ENCODE data around the gene ABCA4. TPM values are rescaled to one million over a fixed set of nuclear protein-coding genes. Genes with fewer than 3 reads are reported as not detected.

ABCA4 gene
- total RNA-seq, 1 donor from 2014 or later, result 6.0 TPM

DNA sequence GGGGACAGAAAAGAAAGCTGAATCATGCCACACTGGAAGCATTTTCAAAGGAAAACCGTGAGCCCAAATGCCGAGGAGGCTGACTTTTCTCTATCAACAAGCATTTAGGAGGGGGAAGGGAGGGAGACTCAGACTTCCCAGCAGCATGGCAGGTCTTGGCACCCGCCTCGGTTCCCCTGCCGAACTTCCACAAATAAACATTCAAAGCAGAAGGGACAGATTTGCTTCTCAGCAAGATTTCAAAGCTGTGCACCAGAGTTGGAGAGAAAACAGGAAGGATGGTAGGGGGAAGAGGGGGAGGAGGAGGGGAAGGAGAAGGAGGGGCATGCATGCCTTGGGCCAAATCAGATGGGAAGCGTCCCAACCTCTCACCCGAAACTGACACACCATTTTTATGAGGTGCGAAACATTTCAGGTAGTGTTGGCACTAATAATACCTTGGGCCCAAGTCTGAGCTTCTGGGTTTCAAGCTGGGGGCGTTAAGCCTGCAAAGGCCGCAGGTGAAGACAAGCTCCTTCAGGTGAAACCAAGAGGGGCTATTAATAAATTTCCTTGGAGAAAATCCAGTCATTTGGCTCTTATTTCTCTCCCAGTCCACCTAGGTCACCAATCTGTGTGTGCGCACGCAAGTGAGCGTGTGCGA is 26.4 kb downstream of the ABCA4 start:
- peak overlapping the region; percentile 38 for H3K4me3 Mint-ChIP-seq (ENCODE audit: unreplicated experiment)
- no peaks in the 10 kb centered on the region for H3K9me3 Mint-ChIP-seq (ENCODE audit: unreplicated experiment)
- H3K4me1 Mint-ChIP-seq (ENCODE audit: unreplicated experiment), result peaks cover 84% of the 10 kb centered on the region
- H3K27me3 Mint-ChIP-seq (ENCODE audit: unreplicated experiment), result no peaks in the 10 kb centered on the region
- no peak for TF ChIP-seq CTCF (IDR thresholded peaks at IDR 0.05)
- no peaks in the 10 kb centered on the region for H3K36me3 Mint-ChIP-seq (ENCODE audit: unreplicated experiment)
- peak overlapping the region; percentile 97 for H3K27ac Mint-ChIP-seq (ENCODE audit: unreplicated experiment)
- DNase-seq (ENCODE audit: extremely low spot score, unreplicated experiment), result no peak

DNA sequence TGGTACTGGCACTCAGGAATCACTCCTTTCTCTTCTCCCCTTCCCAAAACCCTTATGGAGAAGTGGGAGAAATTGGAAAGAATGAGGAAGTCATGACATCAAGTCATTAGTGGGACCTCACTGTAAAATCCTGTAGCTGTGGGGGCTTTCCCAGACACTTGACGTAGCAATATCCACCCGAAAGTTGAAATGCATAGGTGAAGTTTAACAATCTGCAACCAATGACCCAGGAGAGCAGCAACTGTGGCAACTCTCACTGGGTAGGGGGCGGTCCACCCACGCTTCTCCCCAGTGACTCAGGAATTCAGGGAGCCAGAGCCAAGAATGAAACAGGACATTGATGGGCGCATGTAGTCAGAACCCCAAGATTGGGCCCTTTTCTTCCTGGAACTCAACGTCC is 27.0 kb downstream of the ABCA4 start:
- DNase-seq (ENCODE audit: extremely low spot score, unreplicated experiment), result no peak
- H3K27ac Mint-ChIP-seq (ENCODE audit: unreplicated experiment), result peak overlapping the region; percentile 97
- no peaks in the 10 kb centered on the region for H3K36me3 Mint-ChIP-seq (ENCODE audit: unreplicated experiment)
- no peaks in the 10 kb centered on the region for H3K27me3 Mint-ChIP-seq (ENCODE audit: unreplicated experiment)
- no peak for TF ChIP-seq CTCF (IDR thresholded peaks at IDR 0.05)
- H3K4me3 Mint-ChIP-seq (ENCODE audit: unreplicated experiment), result peak overlapping the region; percentile 38
- H3K4me1 Mint-ChIP-seq (ENCODE audit: unreplicated experiment), result peaks cover 82% of the 10 kb centered on the region
- H3K9me3 Mint-ChIP-seq (ENCODE audit: unreplicated experiment), result no peaks in the 10 kb centered on the region

- H3K4me3 Mint-ChIP-seq (ENCODE audit: unreplicated experiment), result no peak overlapping the region
- no peaks in the 10 kb centered on the region for H3K9me3 Mint-ChIP-seq (ENCODE audit: unreplicated experiment)
- no peaks in the 10 kb centered on the region for H3K36me3 Mint-ChIP-seq (ENCODE audit: unreplicated experiment)
- TF ChIP-seq CTCF (IDR thresholded peaks at IDR 0.05), result no peak
- no peaks in the 10 kb centered on the region for H3K27me3 Mint-ChIP-seq (ENCODE audit: unreplicated experiment)
- DNase-seq (ENCODE audit: extremely low spot score, unreplicated experiment), result no peak
- H3K4me1 Mint-ChIP-seq (ENCODE audit: unreplicated experiment), result peaks cover 77% of the 10 kb centered on the region
- peak overlapping the region; percentile 97 for H3K27ac Mint-ChIP-seq (ENCODE audit: unreplicated experiment)
These were observed 27.6 kb downstream of the ABCA4 start for GRCh38 chr1:94093396-94093795.

GRCh38 chr1:94092210-94092613 is 28.7 kb downstream of the ABCA4 start:
- H3K4me1 Mint-ChIP-seq (ENCODE audit: unreplicated experiment), result peaks cover 65% of the 10 kb centered on the region
- no peak for TF ChIP-seq CTCF (IDR thresholded peaks at IDR 0.05)
- H3K9me3 Mint-ChIP-seq (ENCODE audit: unreplicated experiment), result no peaks in the 10 kb centered on the region
- H3K27ac Mint-ChIP-seq (ENCODE audit: unreplicated experiment), result peak overlapping the region; percentile 97
- no peak for DNase-seq (ENCODE audit: extremely low spot score, unreplicated experiment)
- no peaks in the 10 kb centered on the region for H3K27me3 Mint-ChIP-seq (ENCODE audit: unreplicated experiment)
- H3K4me3 Mint-ChIP-seq (ENCODE audit: unreplicated experiment), result no peak overlapping the region
- H3K36me3 Mint-ChIP-seq (ENCODE audit: unreplicated experiment), result no peaks in the 10 kb centered on the region

- Mint-ChIP-seq H3K4me1 (ENCODE audit: unreplicated experiment) (peaks cover 51% of the 10 kb centered on the region), H3K27me3 (ENCODE audit: unreplicated experiment) (no peaks in the 10 kb centered on the region), H3K9me3 (ENCODE audit: unreplicated experiment) (no peaks in the 10 kb centered on the region), H3K27ac (ENCODE audit: unreplicated experiment) (peak overlapping the region; percentile 97), H3K36me3 (ENCODE audit: unreplicated experiment) (no peaks in the 10 kb centered on the region), H3K4me3 (ENCODE audit: unreplicated experiment) (no peak overlapping the region)
- TF ChIP-seq CTCF (IDR thresholded peaks at IDR 0.05), result no peak
- DNase-seq (ENCODE audit: extremely low spot score, unreplicated experiment), result no peak
These were observed 30.2 kb downstream of the ABCA4 start for GRCh38 chr1:94090761-94091160.

Data from osteocyte (in vitro differentiated cells).